ENCODE data around the gene PKP2.
"Not testable (repeated sequence)": the region's sequence is repeated elsewhere in the genome, so short reads cannot be mapped to it uniquely, and the experiment has no call there.

DNA sequence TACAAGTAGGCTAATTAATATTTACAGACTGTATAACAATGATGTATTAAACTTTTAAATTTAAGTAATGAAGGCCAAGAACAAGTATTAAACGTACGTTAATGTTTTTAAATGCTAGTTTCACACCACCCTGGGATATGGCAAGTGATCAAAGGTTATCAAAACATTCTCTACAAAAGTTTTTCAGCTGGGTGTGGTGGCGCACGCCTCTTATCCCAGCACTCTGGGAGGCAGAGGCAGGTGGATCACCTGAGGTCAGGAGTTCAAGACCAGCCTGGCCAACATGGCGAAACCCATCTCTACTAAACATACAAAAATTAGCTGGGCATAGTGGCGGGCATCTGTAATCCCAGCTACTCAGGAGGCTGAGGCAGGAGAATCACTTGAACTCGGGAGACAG is 17.5 kb downstream of the PKP2 start:
- TF ChIP-seq, protein P1, sequence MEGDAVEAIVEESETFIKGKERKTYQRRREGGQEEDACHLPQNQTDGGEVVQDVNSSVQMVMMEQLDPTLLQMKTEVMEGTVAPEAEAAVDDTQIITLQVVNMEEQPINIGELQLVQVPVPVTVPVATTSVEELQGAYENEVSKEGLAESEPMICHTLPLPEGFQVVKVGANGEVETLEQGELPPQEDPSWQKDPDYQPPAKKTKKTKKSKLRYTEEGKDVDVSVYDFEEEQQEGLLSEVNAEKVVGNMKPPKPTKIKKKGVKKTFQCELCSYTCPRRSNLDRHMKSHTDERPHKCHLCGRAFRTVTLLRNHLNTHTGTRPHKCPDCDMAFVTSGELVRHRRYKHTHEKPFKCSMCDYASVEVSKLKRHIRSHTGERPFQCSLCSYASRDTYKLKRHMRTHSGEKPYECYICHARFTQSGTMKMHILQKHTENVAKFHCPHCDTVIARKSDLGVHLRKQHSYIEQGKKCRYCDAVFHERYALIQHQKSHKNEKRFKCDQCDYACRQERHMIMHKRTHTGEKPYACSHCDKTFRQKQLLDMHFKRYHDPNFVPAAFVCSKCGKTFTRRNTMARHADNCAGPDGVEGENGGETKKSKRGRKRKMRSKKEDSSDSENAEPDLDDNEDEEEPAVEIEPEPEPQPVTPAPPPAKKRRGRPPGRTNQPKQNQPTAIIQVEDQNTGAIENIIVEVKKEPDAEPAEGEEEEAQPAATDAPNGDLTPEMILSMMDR (IDR thresholded peaks at IDR 0.05; ENCODE audit: low read depth, low read length) = not testable (repeated sequence)
- not testable (repeated sequence) for TF ChIP-seq EZH2phosphoT487 (IDR thresholded peaks at IDR 0.05; ENCODE audit: low read depth)

Data from OCI-LY3 (cell line).